Measurements from ENCODE around the gene NAP1L1. TPM values are rescaled to one million over a fixed set of nuclear protein-coding genes. Genes with fewer than 3 reads are reported as not detected.

Gene NAP1L1, protein sequence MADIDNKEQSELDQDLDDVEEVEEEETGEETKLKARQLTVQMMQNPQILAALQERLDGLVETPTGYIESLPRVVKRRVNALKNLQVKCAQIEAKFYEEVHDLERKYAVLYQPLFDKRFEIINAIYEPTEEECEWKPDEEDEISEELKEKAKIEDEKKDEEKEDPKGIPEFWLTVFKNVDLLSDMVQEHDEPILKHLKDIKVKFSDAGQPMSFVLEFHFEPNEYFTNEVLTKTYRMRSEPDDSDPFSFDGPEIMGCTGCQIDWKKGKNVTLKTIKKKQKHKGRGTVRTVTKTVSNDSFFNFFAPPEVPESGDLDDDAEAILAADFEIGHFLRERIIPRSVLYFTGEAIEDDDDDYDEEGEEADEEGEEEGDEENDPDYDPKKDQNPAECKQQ
- total RNA-seq = 200 and 203 TPM in 2 replicates

DNA sequence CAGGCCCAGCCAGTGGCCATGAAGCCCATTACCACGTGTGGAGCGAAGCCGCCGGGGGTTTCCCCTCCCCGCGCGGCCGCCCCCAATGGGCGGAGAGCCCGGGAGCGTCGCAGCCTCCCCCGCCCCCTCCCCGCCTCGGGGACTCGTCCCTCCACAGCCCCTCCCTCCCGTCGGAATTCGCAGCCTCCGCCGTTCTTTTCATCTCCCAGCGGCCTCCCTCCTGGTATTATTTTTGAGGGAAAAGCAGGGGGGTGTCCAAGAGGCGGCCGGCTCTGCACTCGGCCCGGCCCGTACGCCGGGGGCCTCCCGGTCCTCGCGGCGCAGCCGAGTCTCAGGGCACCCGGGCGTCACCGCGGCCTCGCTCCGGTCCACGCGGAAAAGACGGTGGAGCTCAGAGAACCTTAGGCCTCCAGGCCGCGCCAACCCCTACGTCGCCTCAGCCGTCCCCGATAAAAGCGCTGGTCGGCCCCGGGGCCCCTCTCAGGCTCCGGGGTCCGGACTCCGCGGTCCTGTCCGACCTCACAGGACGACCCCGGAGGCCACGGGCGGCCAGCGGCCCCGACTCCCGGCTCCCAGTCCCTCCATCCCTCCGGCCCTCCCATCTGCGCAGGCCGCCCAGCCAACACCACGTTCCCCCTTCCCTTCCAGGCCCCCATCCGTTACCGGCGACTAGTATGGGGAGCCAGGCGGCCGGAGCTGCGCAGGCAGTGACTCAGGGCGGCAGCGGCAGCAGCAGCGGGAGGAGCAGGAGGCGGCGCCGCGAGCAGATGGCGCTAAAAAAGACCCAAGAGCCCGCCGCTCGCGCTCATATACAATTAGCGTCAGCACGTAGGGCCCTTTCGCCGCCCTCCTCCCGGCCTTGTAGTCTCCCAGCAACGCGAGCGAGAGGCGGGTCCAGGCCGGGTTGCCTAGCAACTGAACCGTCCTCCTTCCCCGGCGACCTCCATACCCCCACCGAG lies at the start of gene NAP1L1:
Gene NAP1L1, minus strand, starts transcription at position 782 of the 959 bp plus-strand sequence. CDS start 10,466 bp downstream, outside the sequence.
- TF ChIP-seq, protein P1, sequence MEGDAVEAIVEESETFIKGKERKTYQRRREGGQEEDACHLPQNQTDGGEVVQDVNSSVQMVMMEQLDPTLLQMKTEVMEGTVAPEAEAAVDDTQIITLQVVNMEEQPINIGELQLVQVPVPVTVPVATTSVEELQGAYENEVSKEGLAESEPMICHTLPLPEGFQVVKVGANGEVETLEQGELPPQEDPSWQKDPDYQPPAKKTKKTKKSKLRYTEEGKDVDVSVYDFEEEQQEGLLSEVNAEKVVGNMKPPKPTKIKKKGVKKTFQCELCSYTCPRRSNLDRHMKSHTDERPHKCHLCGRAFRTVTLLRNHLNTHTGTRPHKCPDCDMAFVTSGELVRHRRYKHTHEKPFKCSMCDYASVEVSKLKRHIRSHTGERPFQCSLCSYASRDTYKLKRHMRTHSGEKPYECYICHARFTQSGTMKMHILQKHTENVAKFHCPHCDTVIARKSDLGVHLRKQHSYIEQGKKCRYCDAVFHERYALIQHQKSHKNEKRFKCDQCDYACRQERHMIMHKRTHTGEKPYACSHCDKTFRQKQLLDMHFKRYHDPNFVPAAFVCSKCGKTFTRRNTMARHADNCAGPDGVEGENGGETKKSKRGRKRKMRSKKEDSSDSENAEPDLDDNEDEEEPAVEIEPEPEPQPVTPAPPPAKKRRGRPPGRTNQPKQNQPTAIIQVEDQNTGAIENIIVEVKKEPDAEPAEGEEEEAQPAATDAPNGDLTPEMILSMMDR (IDR thresholded peaks at IDR 0.05; ENCODE audit: extremely low read depth, low read depth, low read length) = no peak
- peaks cover 16% of the 10 kb centered on the region for H3K4me1 ChIP-seq (ENCODE audit: insufficient read depth, low read length)

DNA sequence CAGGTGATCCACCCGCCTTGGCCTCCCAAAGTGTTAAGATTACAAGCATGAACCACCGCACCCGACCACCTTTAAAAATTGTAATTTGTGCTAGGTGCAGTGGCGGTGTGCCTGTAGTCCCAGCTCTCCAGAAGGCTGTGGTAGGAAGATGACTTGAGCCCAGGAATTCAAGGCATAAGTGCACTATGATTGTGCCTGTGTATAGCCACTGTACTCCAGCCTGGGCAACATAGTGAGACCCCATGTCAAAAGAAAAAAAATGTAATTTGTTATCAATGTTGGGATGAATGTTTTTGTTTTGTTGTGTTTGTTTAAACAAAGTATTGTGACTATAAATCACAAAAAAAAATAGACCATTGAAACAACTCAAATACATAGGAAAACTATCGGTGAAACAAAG lies 43.1 kb upstream of the NAP1L1 start:
- Histone ChIP-seq H4K20me1 (ENCODE audit: insufficient read depth, low read length) (no peaks in the 10 kb centered on the region), H3K4me1 (ENCODE audit: insufficient read depth, low read length) (peaks cover 16% of the 10 kb centered on the region), H3K4me2 (ENCODE audit: insufficient read depth, low read length) (no peak overlapping the region), H2AFZ (ENCODE audit: low read length) (no peak overlapping the region), H3K79me2 (ENCODE audit: insufficient read depth, low read length) (no peaks in the 10 kb centered on the region), H3K9me3 (ENCODE audit: low read depth, low read length) (no peaks in the 10 kb centered on the region), H3K36me3 (ENCODE audit: insufficient read depth, low read length) (no peaks in the 10 kb centered on the region), H3K4me3 (ENCODE audit: insufficient read depth, low read length) (no peak overlapping the region), H3K27ac (ENCODE audit: low read depth, low read length) (no peak overlapping the region), H3K27me3 (ENCODE audit: insufficient read depth, low read length) (no peaks in the 10 kb centered on the region)
- no peak for DNase-seq (ENCODE audit: insufficient read length, low spot score, missing footprints)
- TF ChIP-seq, protein P1 (IDR thresholded peaks at IDR 0.05; ENCODE audit: extremely low read depth, low read depth, low read length) = no peak

More for the DNA sequence above, at the start of gene NAP1L1:
- peak within 1 kb of the TSS; percentile 88 for H2AFZ ChIP-seq (ENCODE audit: low read length)
- peaks cover 52% of the 10 kb centered on the region for H3K79me2 ChIP-seq (ENCODE audit: insufficient read depth, low read length)
- peaks cover 8% of the 10 kb centered on the region for H3K36me3 ChIP-seq (ENCODE audit: insufficient read depth, low read length)
- DNase-seq (ENCODE audit: insufficient read length, low spot score, missing footprints) = peak; percentile 98
- no peaks in the 10 kb centered on the region for H3K27me3 ChIP-seq (ENCODE audit: insufficient read depth, low read length)
- H3K4me2 ChIP-seq (ENCODE audit: insufficient read depth, low read length) = peak within 1 kb of the TSS; percentile 85
- peak within 1 kb of the TSS; percentile 92 for H3K4me3 ChIP-seq (ENCODE audit: insufficient read depth, low read length)
- peak within 1 kb of the TSS; percentile 93 for H3K27ac ChIP-seq (ENCODE audit: low read depth, low read length)
- H3K9me3 ChIP-seq (ENCODE audit: low read depth, low read length) = no peaks in the 10 kb centered on the region
- H4K20me1 ChIP-seq (ENCODE audit: insufficient read depth, low read length) = peaks cover 42% of the 10 kb centered on the region

DNA sequence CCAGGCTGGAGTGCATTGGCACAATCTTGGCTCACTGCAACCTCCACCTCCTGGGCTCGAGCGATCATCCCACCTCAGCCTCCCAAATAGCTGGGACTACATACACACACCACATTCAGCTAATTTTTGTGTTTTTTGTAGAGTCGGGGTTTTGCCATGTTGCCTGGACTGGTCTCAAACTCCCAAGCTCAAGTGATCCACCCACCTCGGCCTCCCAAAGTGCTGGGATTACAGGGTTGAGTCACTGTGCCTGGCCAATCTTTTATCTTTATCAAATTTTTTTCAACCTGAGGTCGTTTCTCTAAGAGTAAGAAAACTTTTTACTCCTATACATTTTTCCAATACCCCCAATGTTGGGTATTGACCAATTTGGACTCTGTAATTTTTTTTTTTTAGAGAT lies 40.0 kb upstream of the NAP1L1 start:
- Histone ChIP-seq H3K79me2 (ENCODE audit: insufficient read depth, low read length) (no peaks in the 10 kb centered on the region), H3K4me2 (ENCODE audit: insufficient read depth, low read length) (peak overlapping the region; percentile 60), H2AFZ (ENCODE audit: low read length) (peak overlapping the region; percentile 84), H3K4me3 (ENCODE audit: insufficient read depth, low read length) (peak overlapping the region; percentile 29), H3K36me3 (ENCODE audit: insufficient read depth, low read length) (no peaks in the 10 kb centered on the region), H4K20me1 (ENCODE audit: insufficient read depth, low read length) (no peaks in the 10 kb centered on the region), H3K4me1 (ENCODE audit: insufficient read depth, low read length) (peaks cover 16% of the 10 kb centered on the region), H3K27ac (ENCODE audit: low read depth, low read length) (peak overlapping the region; percentile 47), H3K9me3 (ENCODE audit: low read depth, low read length) (no peaks in the 10 kb centered on the region), H3K27me3 (ENCODE audit: insufficient read depth, low read length) (no peaks in the 10 kb centered on the region)
- DNase-seq (ENCODE audit: insufficient read length, low spot score, missing footprints) = no peak
- TF ChIP-seq, protein P1 (IDR thresholded peaks at IDR 0.05; ENCODE audit: extremely low read depth, low read depth, low read length) = no peak

Measured in osteoblast (primary cell).